Effector memory CD8-positive, alpha-beta T cell (primary cell): ENCODE results near the gene CEACAM19.
"Not testable (repeated sequence)": the region's sequence is repeated elsewhere in the genome, so short reads cannot be mapped to it uniquely, and the experiment has no call there.

Experiments
- ATAC-seq: fragments of 150-1000 bp; cut with Tn5 transposase; replicated peaks from 2 replicates; pipeline ENCODE4 v1.10.0; 2021; ENCODE audit warnings: mild to moderate bottlenecking, moderate library complexity
- DNase-seq, 3 experiments: peaks; one replicate each; pipeline ENCODE4 v3.0.0; 2021
- H3K27ac Mint-ChIP-seq, 2 donors: one replicate each; pipeline ENCODE4 v1.8.0; 2022; ENCODE audit warnings: mild to moderate bottlenecking in 2 of 2, mixed read lengths in 2 of 2, moderate library complexity in 2 of 2
- H3K27me3 Mint-ChIP-seq, 2 donors: one replicate each; pipeline ENCODE4 v1.8.0; 2022; ENCODE audit warnings: mixed read lengths in 2 of 2
- H3K36me3 Mint-ChIP-seq: one replicate; pipeline ENCODE4 v1.8.0; 2022; ENCODE audit warnings: mild to moderate bottlenecking, moderate library complexity, mixed read lengths; ENCODE audit not compliant: insufficient read depth
- H3K4me1 Mint-ChIP-seq, 2 donors: one replicate each; pipeline ENCODE4 v1.8.0; 2022; ENCODE audit warnings: low read depth in 2 of 2, mixed read lengths in 2 of 2
- H3K4me3 Mint-ChIP-seq, 2 donors: one replicate each; pipeline ENCODE4 v1.8.0; 2022; ENCODE audit warnings: mild to moderate bottlenecking in 2 of 2, mixed read lengths in 2 of 2, moderate library complexity in 2 of 2
- H3K9me3 Mint-ChIP-seq, 2 donors: one replicate each; pipeline ENCODE4 v1.8.0; 2022; ENCODE audit warnings: mixed read lengths in 2 of 2

CEACAM19 gene

GRCh38 chr19:44653977-44654774 is 17.1 kb upstream of the CEACAM19 start:
- Mint-ChIP-seq H3K4me3 (no peak overlapping the region), H3K27me3 (peaks cover 7 to 35% of the 10 kb centered on the region in 2 donors), H3K36me3 (peaks cover 9% of the 10 kb centered on the region), H3K9me3 (no peaks in the 10 kb centered on the region), H3K4me1 (peaks cover 3 to 6% of the 10 kb centered on the region in 2 donors), H3K27ac (no peak overlapping the region)
- peak; percentile 98 for ATAC-seq
- DNase-seq = peak; percentile 39 to 47 (median 44)

DNA sequence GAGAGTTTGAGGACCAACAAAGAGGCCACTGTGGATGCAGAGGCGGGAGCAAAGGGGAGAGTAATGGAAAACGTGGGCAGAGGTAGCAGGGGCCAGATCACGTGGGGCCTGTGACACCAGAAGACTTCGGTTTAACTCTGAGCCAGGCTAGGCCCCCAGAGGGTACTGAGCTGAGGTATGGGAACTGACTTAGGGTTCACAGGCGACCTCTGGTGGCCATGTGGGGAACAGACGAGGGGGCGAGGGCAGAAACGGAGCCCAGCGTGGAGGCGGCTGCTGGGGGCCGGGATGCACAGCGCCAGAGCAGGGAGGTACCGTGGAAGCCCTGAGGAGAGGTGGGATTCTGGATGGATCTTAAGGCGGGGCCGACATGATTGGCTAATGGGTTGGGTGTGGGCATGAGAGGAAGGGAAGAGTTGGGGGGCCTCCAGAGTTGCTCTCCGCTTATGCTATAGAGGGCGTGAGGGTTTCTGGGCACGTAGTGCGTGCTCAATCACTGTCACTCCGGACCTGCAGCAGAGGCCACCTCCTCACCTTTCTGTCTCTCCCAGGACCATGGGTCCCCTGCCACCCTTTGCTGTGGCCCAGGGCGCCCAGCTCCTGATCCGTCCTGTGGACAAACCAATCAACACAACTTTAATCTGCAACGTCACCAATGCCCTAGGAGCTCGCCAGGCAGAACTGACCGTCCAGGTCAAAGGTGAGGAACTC is 13.9 kb upstream of the CEACAM19 start:
- Mint-ChIP-seq H3K36me3 (peaks cover 2% of the 10 kb centered on the region), H3K4me1 (peaks cover 3 to 6% of the 10 kb centered on the region in 2 donors), H3K4me3 (no peak overlapping the region), H3K27me3 (peaks cover 0 to 38% of the 10 kb centered on the region in 2 donors), H3K27ac (no peak overlapping the region), H3K9me3 (no peaks in the 10 kb centered on the region)
- DNase-seq (peak; percentile 44 to 54 (median 47)), ATAC-seq (peak; percentile 53)

DNA sequence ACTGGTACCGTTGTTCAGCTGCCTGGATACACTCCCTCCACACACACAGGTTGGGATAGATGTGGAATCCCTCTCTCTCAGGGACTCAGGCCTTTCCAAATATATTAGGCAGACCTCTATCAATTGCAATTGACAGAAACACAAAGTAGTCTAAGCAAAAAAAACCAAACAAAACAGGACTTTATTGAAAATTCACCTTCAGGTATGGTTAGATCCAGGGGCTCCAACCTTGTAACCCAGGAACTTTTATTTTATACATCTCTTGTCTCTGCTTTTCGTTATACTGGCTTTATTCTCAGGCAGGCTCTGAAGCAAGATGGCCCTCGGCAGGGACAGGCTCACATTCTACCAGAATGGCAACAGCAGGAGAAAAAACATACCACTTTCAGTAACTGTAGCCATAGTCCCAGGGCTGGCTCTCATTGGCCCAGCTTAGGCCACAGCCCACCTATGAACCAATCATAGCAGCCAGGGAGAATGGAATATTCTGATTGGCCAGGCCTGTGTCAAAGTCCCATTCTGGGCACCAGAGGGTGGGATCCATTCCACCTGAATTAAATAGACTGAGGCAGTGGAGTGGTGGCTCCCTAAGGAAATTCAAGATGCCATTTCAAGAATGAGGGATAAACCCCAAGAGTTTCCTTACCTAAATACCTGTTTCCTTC is 13.1 kb upstream of the CEACAM19 start:
- ATAC-seq (no peak), DNase-seq (no peak)
- Mint-ChIP-seq H3K4me1 (peaks cover 3 to 6% of the 10 kb centered on the region in 2 donors), H3K9me3 (no peaks in the 10 kb centered on the region), H3K4me3 (no peak overlapping the region), H3K27me3 (peaks cover 0 to 44% of the 10 kb centered on the region in 2 donors), H3K36me3 (peaks cover 2% of the 10 kb centered on the region), H3K27ac (no peak overlapping the region)

DNA sequence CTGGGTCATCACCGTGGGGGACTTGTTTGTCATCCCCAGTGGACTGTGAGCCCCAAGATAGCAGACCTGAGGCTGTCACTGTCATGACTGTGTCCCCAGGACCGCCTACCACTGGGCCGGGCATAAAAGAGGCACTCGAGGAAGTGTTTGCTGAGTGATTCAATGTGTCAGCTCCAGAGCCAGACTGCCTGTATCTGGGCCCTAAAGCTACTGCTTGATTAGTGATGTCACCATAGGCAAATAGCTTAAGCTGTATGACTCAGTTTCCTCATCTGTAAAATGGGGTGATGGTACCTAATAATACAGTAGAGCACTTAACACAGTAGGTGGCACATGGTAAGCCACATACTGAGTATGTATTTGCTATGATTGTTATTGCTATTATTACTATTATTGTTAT is 11.2 kb upstream of the CEACAM19 start:
- Mint-ChIP-seq H3K4me3 (no peak overlapping the region), H3K9me3 (no peaks in the 10 kb centered on the region), H3K4me1 (peaks cover 0 to 6% of the 10 kb centered on the region in 2 donors), H3K27ac (no peak overlapping the region), H3K36me3 (no peaks in the 10 kb centered on the region), H3K27me3 (peaks cover 0 to 44% of the 10 kb centered on the region in 2 donors)
- ATAC-seq (no peak), DNase-seq (no peak)

DNA sequence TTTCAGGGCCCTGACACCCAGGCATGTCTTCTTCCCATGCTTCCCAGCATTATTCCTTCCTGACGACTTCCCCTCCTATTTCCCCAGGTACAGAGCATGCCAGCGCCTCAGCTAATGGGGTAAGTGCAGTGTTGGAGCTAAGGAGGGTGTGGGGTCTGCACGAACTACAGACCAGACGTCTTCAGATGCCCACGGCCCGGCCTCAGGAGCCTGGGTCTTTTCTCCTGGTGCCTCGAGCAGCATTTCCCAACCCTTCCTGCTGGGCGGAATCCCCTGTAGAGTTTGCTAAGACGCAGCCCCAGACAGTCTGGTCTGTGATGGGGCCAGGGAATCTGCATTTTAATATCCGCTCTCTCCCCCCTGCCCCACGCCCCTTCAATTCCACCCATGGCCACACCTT is 10.1 kb upstream of the CEACAM19 start:
- Mint-ChIP-seq H3K4me3 (no peak overlapping the region), H3K4me1 (peaks cover 0 to 6% of the 10 kb centered on the region in 2 donors), H3K27me3 (peaks cover 0 to 41% of the 10 kb centered on the region in 2 donors), H3K36me3 (no peaks in the 10 kb centered on the region), H3K9me3 (no peaks in the 10 kb centered on the region), H3K27ac (no peak overlapping the region)
- DNase-seq (no peak), ATAC-seq (no peak)

GRCh38 chr19:44661904-44662303 is 9.4 kb upstream of the CEACAM19 start:
- H3K9me3 Mint-ChIP-seq = no peaks in the 10 kb centered on the region
- H3K36me3 Mint-ChIP-seq = no peaks in the 10 kb centered on the region
- DNase-seq = no peak
- no peak for ATAC-seq
- H3K4me3 Mint-ChIP-seq = no peak overlapping the region
- no peak overlapping the region for H3K27ac Mint-ChIP-seq
- peaks cover 0 to 34% of the 10 kb centered on the region in 2 donors for H3K27me3 Mint-ChIP-seq
- peaks cover 0 to 5% of the 10 kb centered on the region in 2 donors for H3K4me1 Mint-ChIP-seq

GRCh38 chr19:44662691-44663385 is 8.4 kb upstream of the CEACAM19 start:
- ATAC-seq (no peak), DNase-seq (no peak)
- Mint-ChIP-seq H3K27me3 (peaks cover 0 to 25% of the 10 kb centered on the region in 2 donors), H3K27ac (no peak overlapping the region), H3K4me1 (no peaks in the 10 kb centered on the region), H3K4me3 (no peak overlapping the region), H3K9me3 (no peaks in the 10 kb centered on the region), H3K36me3 (no peaks in the 10 kb centered on the region)

- no peak for ATAC-seq
- no peak overlapping the region for H3K4me3 Mint-ChIP-seq
- no peak overlapping the region for H3K27ac Mint-ChIP-seq
- no peaks in the 10 kb centered on the region for H3K4me1 Mint-ChIP-seq
- no peaks in the 10 kb centered on the region for H3K36me3 Mint-ChIP-seq
- H3K27me3 Mint-ChIP-seq = peaks cover 0 to 23% of the 10 kb centered on the region in 2 donors
- H3K9me3 Mint-ChIP-seq = no peaks in the 10 kb centered on the region
- no peak for DNase-seq
Observed at GRCh38 chr19:44663996-44664395, 7.3 kb upstream of the CEACAM19 start.

GRCh38 chr19:44664976-44665375 is 6.3 kb upstream of the CEACAM19 start:
- DNase-seq (no peak), ATAC-seq (no peak)
- no peak overlapping the region for H3K27ac Mint-ChIP-seq
- H3K9me3 Mint-ChIP-seq = no peaks in the 10 kb centered on the region
- no peaks in the 10 kb centered on the region for H3K36me3 Mint-ChIP-seq
- no peaks in the 10 kb centered on the region for H3K4me1 Mint-ChIP-seq
- H3K4me3 Mint-ChIP-seq = no peak overlapping the region
- peaks cover 0 to 23% of the 10 kb centered on the region in 2 donors for H3K27me3 Mint-ChIP-seq

- Mint-ChIP-seq H3K36me3 (peaks cover 3% of the 10 kb centered on the region), H3K4me3 (no peak overlapping the region), H3K27ac (no peak overlapping the region), H3K27me3 (peaks cover 0 to 9% of the 10 kb centered on the region in 2 donors), H3K4me1 (no peaks in the 10 kb centered on the region), H3K9me3 (no peaks in the 10 kb centered on the region)
- DNase-seq = no peak
- no peak for ATAC-seq
Observed at GRCh38 chr19:44666852-44667556, 4.3 kb upstream of the CEACAM19 start.

DNA sequence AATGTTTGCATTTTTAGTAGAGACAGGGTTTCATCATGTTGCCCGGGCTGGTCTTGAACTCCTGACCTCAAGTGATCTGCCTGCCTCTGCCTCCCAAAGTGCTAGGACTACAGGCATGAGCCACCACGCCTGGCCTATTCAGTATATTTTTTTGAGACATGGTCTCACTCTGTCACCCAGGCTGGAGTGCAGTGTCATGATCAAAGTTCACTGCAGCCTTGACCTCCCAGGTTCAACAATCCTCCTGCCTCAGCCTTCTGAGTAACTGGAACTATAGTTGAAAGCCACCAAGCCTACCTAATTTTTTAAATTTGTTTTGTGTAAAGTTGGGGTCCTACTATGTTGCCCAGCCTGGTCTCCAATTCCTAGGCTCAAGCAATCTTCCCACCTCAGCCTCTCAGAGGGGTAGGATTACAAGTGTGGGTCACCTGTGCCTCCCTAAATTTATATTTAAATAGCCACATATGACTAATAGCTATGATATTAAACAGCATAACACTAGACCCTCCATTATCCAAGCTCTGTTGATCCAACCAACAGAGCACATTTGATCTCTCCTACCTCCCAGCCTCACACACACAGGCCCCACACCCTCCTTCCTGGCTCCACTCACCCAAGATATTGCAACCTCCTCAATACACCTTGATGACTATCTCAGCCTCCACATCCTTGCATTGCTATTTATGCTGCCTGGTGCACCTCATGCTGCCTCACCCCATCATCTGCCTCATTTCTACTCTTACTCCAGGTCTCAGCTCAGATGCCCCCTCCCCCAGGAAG is 2.1 kb upstream of the CEACAM19 start:
- Mint-ChIP-seq H3K4me3 (no peak overlapping the region), H3K9me3 (no peaks in the 10 kb centered on the region), H3K27ac (no peak overlapping the region), H3K36me3 (peaks cover 3% of the 10 kb centered on the region), H3K4me1 (no peaks in the 10 kb centered on the region), H3K27me3 (no peaks in the 10 kb centered on the region)
- ATAC-seq = no peak
- no peak for DNase-seq

DNA sequence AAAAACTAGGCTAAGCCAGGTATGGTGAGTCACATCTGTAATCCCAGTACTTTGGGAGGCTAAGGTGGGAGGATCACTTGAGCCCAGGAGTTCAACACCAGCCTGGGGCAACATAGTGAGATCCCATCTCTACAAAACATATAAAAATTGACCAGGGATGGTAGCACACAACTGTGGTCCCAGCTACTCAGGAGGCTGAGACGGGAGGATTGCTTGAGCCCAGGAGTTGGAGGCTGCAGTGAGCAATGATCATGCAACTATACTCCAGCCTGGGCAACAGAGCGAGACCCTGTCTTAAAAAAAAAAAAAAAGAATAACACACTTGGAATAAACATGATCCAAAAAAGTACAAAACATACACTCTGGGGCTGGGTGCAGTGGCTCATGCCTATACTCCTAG is 1.3 kb upstream of the CEACAM19 start:
- not testable (repeated sequence) for H3K4me3 Mint-ChIP-seq, ATAC-seq, H3K27ac Mint-ChIP-seq, H3K9me3 Mint-ChIP-seq, DNase-seq, H3K27me3 Mint-ChIP-seq, H3K36me3 Mint-ChIP-seq, H3K4me1 Mint-ChIP-seq
